Fibroblast of villous mesenchyme (primary cell): ENCODE results near the gene BBLN. TPM values are rescaled to one million over a fixed set of nuclear protein-coding genes. Genes with fewer than 3 reads are reported as not detected.

Experiments
- DNase-seq: peaks from one replicate; pipeline ENCODE4 v3.0.0-alpha.2; 2010; ENCODE audit warnings: low read depth
- H3K4me3 ChIP-seq: 2 replicates; pipeline ENCODE4 v1.5.1; 2011; ENCODE audit warnings: low read depth, mild to moderate bottlenecking, low read length
- CTCF ChIP-seq: IDR thresholded peaks from 2 replicates; pipeline ENCODE4 v1.5.1; 2012; ENCODE audit warnings: low read depth, mild to moderate bottlenecking, low read length; ENCODE audit not compliant: insufficient read depth
- total RNA-seq: library from RNA; depleted of rRNA; stranded (reverse); fragments of >200 nt; gene quantifications from 2 replicates; pipeline ENCODE4 v1.2.3, GENCODE V29; 2012

Gene BBLN
- total RNA-seq, 1 donor, result 19.4 TPM

- no peak for DNase-seq
- no peak for TF ChIP-seq CTCF
- H3K4me3 ChIP-seq, result no peak overlapping the region
These were observed 8.8 kb downstream of the BBLN start for GRCh38 chr9:128168731-128169308.

- H3K4me3 ChIP-seq, result no peak overlapping the region
- DNase-seq, result no peak
- no peak for TF ChIP-seq CTCF
These were observed 9.4 kb downstream of the BBLN start for GRCh38 chr9:128169492-128169891.

- no peak for TF ChIP-seq CTCF
- no peak overlapping the region for H3K4me3 ChIP-seq
- DNase-seq, result no peak
These were observed 9.9 kb downstream of the BBLN start for GRCh38 chr9:128169925-128170324.

GRCh38 chr9:128174062-128174461 is 14.0 kb downstream of the BBLN start:
- no peak for DNase-seq
- TF ChIP-seq CTCF, result no peak
- no peak overlapping the region for H3K4me3 ChIP-seq

GRCh38 chr9:128175102-128175563 is 15.1 kb downstream of the BBLN start:
- DNase-seq, result peak; percentile 40
- no peak overlapping the region for H3K4me3 ChIP-seq
- no peak for TF ChIP-seq CTCF

GRCh38 chr9:128175726-128176125 is 15.7 kb downstream of the BBLN start:
- no peak for TF ChIP-seq CTCF
- no peak for DNase-seq
- H3K4me3 ChIP-seq, result no peak overlapping the region
